Prostate gland (tissue), 2 donors: ENCODE data around the gene SESN1.

Source experiments
- POLR2A ChIP-seq: fragments of 450-650 bp; IDR thresholded peaks from one replicate; pipeline ENCODE4 v1.6.1; 2016; ENCODE audit warnings: antibody characterized with exemption, mild to moderate bottlenecking
- TF ChIP-seq, protein P1 (sequence below), 4 experiments: fragments of 200-600 bp in 2 of 4; fragments of 450-650 bp in 2 of 4; sonication (generic) in 2 of 4; IDR thresholded peaks; 1 replicate in 3 of 4; 2 replicates in 1 of 4; pipeline ENCODE4 v1.5.1; 2016 to 2019; ENCODE audit warnings: antibody characterized with exemption in 4 of 4, mild to moderate bottlenecking in 2 of 4, moderate library complexity in 2 of 4

DNA sequence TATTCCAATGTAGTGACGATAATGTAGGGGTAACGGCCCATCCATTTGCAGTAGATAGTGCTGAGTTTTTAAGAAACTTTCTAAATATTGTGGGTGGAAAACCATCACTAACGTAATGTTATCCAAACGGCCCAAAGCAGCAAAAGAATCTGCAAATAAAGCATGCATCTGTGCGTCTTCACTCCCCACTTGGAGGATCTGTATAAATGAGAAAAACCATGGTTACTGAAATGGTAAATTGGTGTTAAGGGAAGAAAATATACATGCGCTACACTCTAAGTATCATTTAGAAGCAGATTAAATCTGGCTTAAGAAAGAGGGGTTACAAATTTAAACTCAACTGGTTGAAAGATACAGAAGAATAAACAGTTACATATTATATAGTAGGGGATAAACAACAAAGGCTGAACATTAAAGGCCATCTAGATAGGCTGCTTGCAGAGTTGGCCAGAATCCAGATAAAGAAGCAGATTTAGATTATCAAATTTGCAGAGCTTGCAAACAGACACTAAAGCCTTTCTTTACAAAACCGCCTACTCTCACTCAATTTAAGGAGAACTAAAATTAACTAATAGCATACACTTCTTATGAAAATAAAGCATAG lies 93.3 kb downstream of the SESN1 start:
- no peak for TF ChIP-seq POLR2A
- TF ChIP-seq, protein P1, sequence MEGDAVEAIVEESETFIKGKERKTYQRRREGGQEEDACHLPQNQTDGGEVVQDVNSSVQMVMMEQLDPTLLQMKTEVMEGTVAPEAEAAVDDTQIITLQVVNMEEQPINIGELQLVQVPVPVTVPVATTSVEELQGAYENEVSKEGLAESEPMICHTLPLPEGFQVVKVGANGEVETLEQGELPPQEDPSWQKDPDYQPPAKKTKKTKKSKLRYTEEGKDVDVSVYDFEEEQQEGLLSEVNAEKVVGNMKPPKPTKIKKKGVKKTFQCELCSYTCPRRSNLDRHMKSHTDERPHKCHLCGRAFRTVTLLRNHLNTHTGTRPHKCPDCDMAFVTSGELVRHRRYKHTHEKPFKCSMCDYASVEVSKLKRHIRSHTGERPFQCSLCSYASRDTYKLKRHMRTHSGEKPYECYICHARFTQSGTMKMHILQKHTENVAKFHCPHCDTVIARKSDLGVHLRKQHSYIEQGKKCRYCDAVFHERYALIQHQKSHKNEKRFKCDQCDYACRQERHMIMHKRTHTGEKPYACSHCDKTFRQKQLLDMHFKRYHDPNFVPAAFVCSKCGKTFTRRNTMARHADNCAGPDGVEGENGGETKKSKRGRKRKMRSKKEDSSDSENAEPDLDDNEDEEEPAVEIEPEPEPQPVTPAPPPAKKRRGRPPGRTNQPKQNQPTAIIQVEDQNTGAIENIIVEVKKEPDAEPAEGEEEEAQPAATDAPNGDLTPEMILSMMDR (IDR thresholded peaks at IDR 0.05), result no peak
